Small intestine (tissue), 7 donors: ENCODE results near the gene PEX11G. TPM values are rescaled to one million over a fixed set of nuclear protein-coding genes. Genes with fewer than 3 reads are reported as not detected.

Source experiments
- DNase-seq, 2 donors: peaks; one replicate each; pipeline versions ENCODE4 v3.0.0 to v3.0.0-alpha.2; 2013
- FAIRE-seq: peaks from 2 replicates; lab custom pipeline; 2012; peaks lifted over from hg19 to GRCh38; lab: Jason Lieb, UNC
- H3K27ac ChIP-seq, 3 donors: one replicate each; pipeline ENCODE4 v1.5.1; 2013; ENCODE audit warnings: low read length in 2 of 3, mild to moderate bottlenecking in 2 of 3, control low read depth in 1 of 3, inconsistent platforms in 1 of 3, low read depth in 1 of 3, moderate library complexity in 1 of 3
- H3K27me3 ChIP-seq, 3 donors: one replicate each; pipeline ENCODE4 v1.6.1; 2013; ENCODE audit warnings: low read length in 3 of 3, inconsistent platforms in 1 of 3; ENCODE audit not compliant: control insufficient read depth in 3 of 3, insufficient read depth in 3 of 3
- H3K36me3 ChIP-seq, 3 donors: one replicate each; pipeline ENCODE4 v1.6.1; 2013; ENCODE audit warnings: low read length in 3 of 3, inconsistent platforms in 1 of 3, low read depth in 1 of 3, mild to moderate bottlenecking in 1 of 3, moderate library complexity in 1 of 3; ENCODE audit not compliant: control insufficient read depth in 3 of 3, insufficient read depth in 2 of 3
- H3K4me1 ChIP-seq, 3 donors: one replicate each; pipeline ENCODE4 v1.6.1; 2013; ENCODE audit warnings: low read length in 2 of 3, inconsistent platforms in 1 of 3, low read depth in 1 of 3, mild to moderate bottlenecking in 1 of 3, moderate library complexity in 1 of 3; ENCODE audit not compliant: control insufficient read depth in 3 of 3, insufficient read depth in 2 of 3
- H3K4me3 ChIP-seq, 3 donors: one replicate each; pipeline ENCODE4 v1.5.1; 2013; ENCODE audit warnings: low read length in 3 of 3, control low read depth in 1 of 3, inconsistent platforms in 1 of 3, low read depth in 1 of 3, mild to moderate bottlenecking in 1 of 3, moderate library complexity in 1 of 3
- H3K9me3 ChIP-seq, 2 donors: one replicate each; pipeline ENCODE4 v1.6.1; 2013; ENCODE audit warnings: low read depth in 1 of 2, low read length in 1 of 2; ENCODE audit not compliant: control insufficient read depth in 2 of 2, insufficient read depth in 1 of 2
- WGBS, 3 donors: extraction: QIAGEN DNeasy Blood & Tissue Kit; methylation state at CpG; one replicate each; pipeline ENCODE4 v1.1.7; 2013; 5-methylcytosine and 5-hydroxymethylcytosine counted together
- polyA plus RNA-seq, 4 donors: library from polyadenylated mRNA; stranded (reverse) in 3 of 4; unstranded in 1 of 4; fragments of 200-250 nt in 3 of 4; fragments of 120-200 nt in 1 of 4; gene quantifications; one replicate each; pipeline versions ENCODE4 v1.2.1 to v1.2.3, GENCODE V29; 2013
- donor health status: healthy with polysubstance abuse.
- donor health status: control.
- donor health status: control.
- donor health status: Bipolar disorder and iron deficiency.
- donor health status: healthy.

Gene PEX11G
- polyA plus RNA-seq, 4 donors = 9.2 to 19.9 (median 14.4) TPM

DNA sequence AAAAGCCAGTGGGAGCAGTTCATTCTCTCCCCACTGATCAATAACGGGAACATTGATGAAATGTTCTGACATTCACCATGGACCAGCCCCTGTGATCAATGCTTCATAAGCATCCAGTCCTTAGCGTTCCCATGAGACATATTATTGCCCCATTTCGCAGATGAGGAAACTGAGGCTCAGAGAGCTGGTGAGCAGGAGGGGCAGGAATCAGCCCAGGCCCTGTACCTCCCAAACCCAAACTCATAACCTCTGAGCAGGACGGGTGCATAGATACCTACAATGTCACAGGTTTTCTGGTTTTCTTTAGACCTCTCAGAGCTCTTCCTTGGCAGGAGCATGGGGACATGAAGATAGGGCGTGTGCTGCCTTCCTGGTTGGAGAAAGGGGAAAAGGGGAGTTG, 35.7 kb upstream of the PEX11G start:
- H3K27ac ChIP-seq = no peak overlapping the region
- H3K27me3 ChIP-seq = no peaks in the 10 kb centered on the region
- no peak for FAIRE-seq
- H3K4me3 ChIP-seq = no peak overlapping the region
- 91 to 99% (median 93%) methylated on average over 5 of the region's 5 CpGs for WGBS, 3 donors
- no peak for DNase-seq
- peaks cover 0 to 59% (median 0%) of the 10 kb centered on the region in 3 donors for H3K36me3 ChIP-seq
- no peaks in the 10 kb centered on the region for H3K9me3 ChIP-seq
- H3K4me1 ChIP-seq = peaks cover 4 to 16% (median 7%) of the 10 kb centered on the region in 3 donors

DNA sequence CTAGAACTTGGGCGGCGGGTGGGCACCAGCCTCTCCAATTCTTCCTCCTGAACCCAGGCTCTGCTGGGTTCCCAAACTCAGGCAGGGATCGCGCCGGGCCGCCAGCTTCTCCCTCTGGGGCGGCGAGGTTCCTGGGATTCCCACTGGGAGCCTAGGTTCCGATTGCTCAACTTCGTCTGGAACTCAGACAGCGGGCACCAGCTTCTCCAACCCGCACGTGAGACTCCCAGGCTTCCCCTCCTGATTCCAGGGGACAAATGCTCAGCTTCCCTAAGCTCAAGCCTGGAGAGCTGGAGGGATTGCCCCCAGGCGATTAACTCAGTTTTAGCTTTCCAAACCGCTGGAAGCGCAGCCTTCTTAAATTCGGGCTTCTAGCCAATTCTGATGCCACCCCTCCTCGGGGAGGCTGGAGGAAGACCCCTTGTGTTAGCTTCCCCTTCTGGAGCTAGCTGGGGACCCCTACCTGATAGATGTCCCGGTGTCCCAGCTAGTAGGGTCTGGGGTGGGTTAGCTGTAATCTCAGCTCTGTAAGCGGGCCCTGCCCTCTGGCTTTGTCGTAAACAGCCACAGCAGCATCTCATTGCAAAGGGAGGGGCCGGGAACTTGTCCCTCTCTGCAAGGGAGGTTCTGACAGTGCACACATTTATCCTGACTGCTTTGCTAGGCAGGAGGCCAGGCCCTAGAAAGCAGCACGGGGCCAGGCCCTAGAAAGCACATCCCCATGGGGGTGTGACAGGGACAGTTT, 34.3 kb upstream of the PEX11G start:
- Histone ChIP-seq H3K27ac (no peak overlapping the region), H3K4me3 (peak overlapping the region; percentile 50 to 77 (median 76)), H3K27me3 (no peaks in the 10 kb centered on the region), H3K36me3 (peaks cover 0 to 51% (median 0%) of the 10 kb centered on the region in 3 donors), H3K4me1 (peaks cover 4 to 16% (median 7%) of the 10 kb centered on the region in 3 donors), H3K9me3 (no peaks in the 10 kb centered on the region)
- DNase-seq (no peak), FAIRE-seq (no peak)
- 2 to 8% (median 6%) methylated on average over 18 to 23 of the region's 23 CpGs for WGBS, 3 donors

DNA sequence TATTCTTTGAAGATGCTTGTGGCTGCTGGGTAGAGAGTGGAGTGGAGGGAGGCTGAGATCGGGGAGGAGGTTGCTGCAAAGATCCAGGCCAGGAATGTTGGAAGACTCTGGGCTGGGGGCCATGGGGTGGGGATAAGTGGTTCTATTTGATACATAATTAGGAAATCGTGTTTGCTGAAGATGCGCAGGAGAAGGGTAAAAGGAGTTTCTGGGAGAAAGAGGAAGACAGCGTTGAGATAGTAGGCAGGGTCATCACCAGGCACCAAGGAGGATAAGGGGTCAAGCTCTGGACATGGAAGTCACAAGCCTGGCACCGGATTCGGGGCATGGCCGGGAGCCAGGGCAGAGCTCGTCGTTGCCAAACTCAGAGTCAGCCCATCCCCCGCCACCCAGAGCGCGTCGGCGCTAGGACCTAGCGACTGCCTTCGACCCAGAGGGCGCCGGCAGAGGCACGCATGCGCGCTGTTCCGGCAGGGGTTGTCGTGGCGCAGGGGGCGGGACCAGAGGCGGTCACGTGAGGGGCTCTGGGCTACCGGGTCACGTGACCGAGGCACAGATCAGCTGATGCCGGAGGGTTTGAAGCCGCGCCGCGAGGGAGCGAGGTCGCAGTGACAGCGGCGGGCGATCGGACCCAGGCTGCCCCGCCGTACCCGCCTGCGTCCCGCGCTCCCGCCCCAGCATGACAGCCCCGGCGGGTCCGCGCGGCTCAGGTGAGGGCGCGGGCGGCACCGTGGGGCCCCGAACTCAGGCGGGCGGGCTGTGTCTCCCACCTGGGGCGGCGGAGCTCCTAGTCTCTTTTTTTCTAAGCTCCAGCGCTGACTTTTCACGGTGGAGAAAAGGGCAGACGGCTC, 33.5 kb upstream of the PEX11G start, which contains the start of gene MCOLN1:
TSS of gene MCOLN1 (plus strand) at position 553 of the 851 bp plus-strand sequence. CDS start at position 680, 127 bp downstream.
- DNase-seq (peak; percentile 99), FAIRE-seq (no peak)
- Histone ChIP-seq H3K9me3 (no peaks in the 10 kb centered on the region), H3K36me3 (peaks cover 0 to 47% (median 0%) of the 10 kb centered on the region in 3 donors), H3K27me3 (no peaks in the 10 kb centered on the region), H3K27ac (peak within 1 kb of the TSS in 2 of 3 donors; percentile 43 to 50), H3K4me1 (peaks cover 4 to 16% (median 7%) of the 10 kb centered on the region in 3 donors), H3K4me3 (peak within 1 kb of the TSS; percentile 50 to 77 (median 76))
- 1% methylated on average over 60 to 65 of the region's 65 CpGs for WGBS, 3 donors

DNA sequence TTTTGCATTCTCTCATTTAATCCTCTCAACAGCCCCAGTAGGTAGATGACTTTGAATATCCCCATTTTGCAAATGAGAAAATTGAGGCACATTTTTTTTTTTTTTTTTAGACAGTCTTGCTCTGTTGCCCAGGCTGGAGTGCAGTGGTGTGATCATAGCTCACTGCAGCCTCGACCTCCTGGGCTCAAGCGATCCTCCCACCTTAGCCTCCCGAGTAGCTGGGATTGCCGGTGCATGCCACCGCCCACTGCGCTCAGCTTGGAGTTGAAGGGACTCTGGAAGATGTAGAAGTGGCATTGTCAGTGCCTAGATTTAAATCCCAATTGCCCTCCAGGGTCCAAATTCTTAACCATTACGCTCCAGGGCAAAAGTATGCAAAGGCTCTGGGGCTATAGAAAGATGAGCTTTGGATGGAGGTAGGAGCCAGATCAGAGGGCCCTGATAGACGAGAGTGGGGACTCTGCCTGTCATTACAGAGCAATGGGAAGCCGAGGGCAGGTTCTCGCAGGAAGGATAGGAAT, 32.8 kb upstream of the PEX11G start:
- WGBS, 3 donors = 49 to 55% (median 54%) methylated on average over 10 of the region's 10 CpGs
- Histone ChIP-seq H3K4me3 (peak overlapping the region in 1 of 3 donors; percentile 48), H3K4me1 (peaks cover 4 to 21% (median 7%) of the 10 kb centered on the region in 3 donors), H3K9me3 (no peaks in the 10 kb centered on the region), H3K27ac (peak overlapping the region in 2 of 3 donors; percentile 43 to 50), H3K27me3 (no peaks in the 10 kb centered on the region), H3K36me3 (peaks cover 0 to 44% (median 0%) of the 10 kb centered on the region in 3 donors)
- no peak for DNase-seq
- no peak for FAIRE-seq

DNA sequence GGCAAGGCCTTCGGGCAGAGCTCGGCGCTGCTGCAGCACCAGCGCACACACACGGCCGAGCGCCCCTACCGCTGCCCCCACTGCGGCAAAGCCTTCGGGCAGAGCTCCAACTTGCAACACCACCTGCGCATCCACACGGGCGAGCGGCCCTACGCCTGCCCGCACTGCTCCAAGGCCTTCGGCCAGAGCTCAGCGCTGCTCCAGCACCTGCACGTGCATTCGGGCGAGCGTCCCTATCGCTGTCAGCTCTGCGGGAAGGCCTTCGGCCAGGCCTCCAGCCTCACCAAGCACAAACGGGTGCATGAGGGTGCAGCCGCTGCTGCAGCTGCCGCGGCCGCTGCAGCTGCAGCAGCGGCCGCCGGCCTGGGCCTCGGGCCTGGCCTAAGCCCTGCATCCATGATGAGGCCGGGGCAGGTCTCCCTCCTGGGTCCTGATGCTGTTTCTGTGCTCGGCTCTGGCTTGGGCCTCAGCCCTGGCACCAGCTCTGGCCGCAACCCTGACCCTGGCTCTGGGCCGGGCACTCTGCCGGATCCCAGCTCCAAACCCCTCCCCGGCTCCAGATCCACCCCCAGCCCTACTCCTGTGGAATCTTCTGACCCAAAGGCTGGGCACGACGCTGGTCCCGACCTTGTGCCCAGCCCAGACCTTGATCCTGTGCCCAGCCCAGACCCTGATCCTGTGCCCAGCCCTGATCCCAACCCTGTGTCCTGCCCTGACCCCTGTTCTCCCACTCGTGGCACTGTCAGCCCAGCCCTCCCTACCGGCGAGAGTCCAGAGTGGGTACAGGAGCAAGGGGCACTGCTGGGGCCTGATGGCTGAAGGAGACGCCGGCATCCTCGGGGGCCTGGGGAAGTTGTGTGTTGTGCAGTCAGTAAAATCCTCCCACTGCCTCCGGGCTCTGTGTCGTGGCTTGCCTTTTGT, 31.6 kb upstream of the PEX11G start:
- no peaks in the 10 kb centered on the region for H3K9me3 ChIP-seq
- DNase-seq = no peak
- H3K36me3 ChIP-seq = peaks cover 0 to 35% (median 0%) of the 10 kb centered on the region in 3 donors
- no peak for FAIRE-seq
- H3K27me3 ChIP-seq = no peaks in the 10 kb centered on the region
- H3K4me3 ChIP-seq = no peak overlapping the region
- H3K4me1 ChIP-seq = peaks cover 4 to 24% (median 7%) of the 10 kb centered on the region in 3 donors
- WGBS, 3 donors = 88 to 90% (median 90%) methylated on average over 47 to 51 of the region's 51 CpGs
- no peak overlapping the region for H3K27ac ChIP-seq

DNA sequence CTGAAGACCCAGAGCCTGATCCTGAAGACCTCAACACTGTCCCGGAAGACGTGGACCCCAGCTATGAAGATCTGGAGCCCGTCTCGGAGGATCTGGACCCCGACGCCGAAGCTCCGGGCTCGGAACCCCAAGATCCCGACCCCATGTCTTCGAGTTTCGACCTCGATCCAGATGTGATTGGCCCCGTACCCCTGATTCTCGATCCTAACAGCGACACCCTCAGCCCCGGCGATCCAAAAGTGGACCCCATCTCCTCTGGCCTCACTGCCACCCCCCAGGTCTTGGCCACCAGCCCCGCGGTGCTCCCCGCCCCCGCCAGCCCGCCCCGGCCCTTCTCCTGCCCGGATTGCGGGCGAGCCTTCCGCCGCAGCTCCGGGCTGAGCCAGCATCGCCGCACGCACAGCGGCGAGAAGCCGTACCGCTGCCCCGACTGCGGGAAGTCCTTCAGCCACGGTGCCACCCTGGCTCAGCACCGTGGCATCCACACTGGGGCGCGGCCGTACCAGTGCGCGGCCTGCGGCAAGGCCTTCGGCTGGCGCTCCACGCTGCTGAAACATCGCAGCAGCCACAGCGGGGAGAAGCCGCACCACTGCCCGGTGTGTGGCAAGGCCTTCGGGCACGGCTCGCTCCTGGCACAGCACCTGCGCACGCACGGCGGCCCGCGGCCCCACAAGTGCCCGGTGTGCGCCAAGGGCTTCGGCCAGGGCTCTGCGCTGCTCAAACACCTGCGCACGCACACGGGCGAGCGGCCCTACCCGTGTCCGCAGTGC, 30.7 kb upstream of the PEX11G start:
- WGBS, 3 donors = 97% methylated on average over 61 to 74 of the region's 74 CpGs
- Histone ChIP-seq H3K27ac (no peak overlapping the region), H3K27me3 (no peaks in the 10 kb centered on the region), H3K36me3 (peaks cover 0 to 26% (median 0%) of the 10 kb centered on the region in 3 donors), H3K4me3 (no peak overlapping the region), H3K9me3 (no peaks in the 10 kb centered on the region), H3K4me1 (peaks cover 4 to 28% (median 7%) of the 10 kb centered on the region in 3 donors)
- FAIRE-seq (no peak), DNase-seq (no peak)

DNA sequence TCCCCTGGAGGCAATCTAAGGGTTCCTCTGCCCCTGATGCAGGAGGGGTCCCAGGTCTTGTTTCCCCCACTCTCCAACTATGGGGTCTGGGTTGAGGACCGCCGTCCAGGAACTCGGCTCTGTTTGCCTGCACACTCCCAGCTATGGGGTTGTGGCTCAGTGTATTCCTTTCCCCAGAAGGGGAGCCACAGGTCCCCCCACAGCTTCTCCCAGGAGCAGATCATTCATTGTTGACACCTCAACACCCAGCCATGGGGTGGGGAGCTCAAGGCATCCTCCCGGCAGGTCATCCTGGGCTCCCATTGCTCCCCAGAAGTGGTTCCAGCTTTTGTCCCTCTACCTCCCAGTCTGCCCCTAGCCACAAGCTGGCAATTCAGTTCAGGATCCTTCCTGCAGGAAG, 28.0 kb upstream of the PEX11G start:
- H3K27me3 ChIP-seq = no peaks in the 10 kb centered on the region
- peaks cover 0 to 26% (median 0%) of the 10 kb centered on the region in 3 donors for H3K36me3 ChIP-seq
- peak in 1 of 2 donors; percentile 31 for DNase-seq
- peak overlapping the region in 2 of 3 donors; percentile 72 to 87 for H3K4me3 ChIP-seq
- H3K4me1 ChIP-seq = peaks cover 0 to 15% (median 1%) of the 10 kb centered on the region in 3 donors
- H3K27ac ChIP-seq = peak overlapping the region in 1 of 3 donors; percentile 59
- no peaks in the 10 kb centered on the region for H3K9me3 ChIP-seq
- no peak for FAIRE-seq
- WGBS, 3 donors = 44 to 53% (median 44%) methylated on average over 4 of the region's 4 CpGs
